Neural progenitor cell (in vitro differentiated cells): ENCODE measurements around the gene RPS26. TPM values are rescaled to one million over a fixed set of nuclear protein-coding genes. Genes with fewer than 3 reads are reported as not detected.
A peak's percentile ranks its signal among the peaks of the same experiment; 100 is the strongest.
"Not testable (repeated sequence)": the region's sequence is repeated elsewhere in the genome, so short reads cannot be mapped to it uniquely, and the experiment has no call there.

ENCODE experiments used
- DNase-seq: peaks from one replicate; pipeline ENCODE4 v3.0.0-alpha.2; 2016; ENCODE audit warnings: low spot score
- H2AFZ ChIP-seq: fragments of 200-600 bp; sonication (generic); replicated peaks from 2 replicates; pipeline ENCODE4 v1.6.1; 2016; ENCODE audit warnings: antibody characterized with exemption
- H3F3A ChIP-seq: fragments of 200-600 bp; sonication (generic); 2 replicates; pipeline ENCODE4 v1.6.1; 2016; ENCODE audit warnings: antibody characterized with exemption, low read depth
- H3K27ac ChIP-seq: fragments of 200-600 bp; sonication (generic); 2 replicates; pipeline ENCODE4 v1.5.1; 2016; ENCODE audit warnings: mild to moderate bottlenecking
- H3K27me3 ChIP-seq: fragments of 200-600 bp; sonication (generic); 2 replicates; pipeline ENCODE4 v1.6.1; 2016; ENCODE audit warnings: mild to moderate bottlenecking, moderate library complexity
- H3K36me3 ChIP-seq: fragments of 200-600 bp; sonication (generic); 2 replicates; pipeline ENCODE4 v1.5.1; 2016
- H3K4me1 ChIP-seq: fragments of 200-600 bp; sonication (generic); 2 replicates; pipeline ENCODE4 v1.6.1; 2016; ENCODE audit warnings: mixed run types
- H3K4me2 ChIP-seq: fragments of 200-600 bp; sonication (generic); 2 replicates; pipeline ENCODE4 v1.6.1; 2016
- H3K4me3 ChIP-seq: fragments of 200-600 bp; sonication (generic); 2 replicates; pipeline ENCODE4 v1.5.1; 2016
- H3K79me2 ChIP-seq: fragments of 200-600 bp; sonication (generic); 2 replicates; pipeline ENCODE4 v1.6.1; 2016; ENCODE audit warnings: low read depth
- H3K9ac ChIP-seq: fragments of 200-600 bp; sonication (generic); 2 replicates; pipeline ENCODE4 v1.6.1; 2016
- H3K9me3 ChIP-seq: fragments of 200-600 bp; sonication (generic); 2 replicates; pipeline ENCODE4 v1.5.1; 2016; ENCODE audit warnings: low read depth
- H4K20me1 ChIP-seq: fragments of 200-600 bp; sonication (generic); 2 replicates; pipeline ENCODE4 v1.6.1; 2016; ENCODE audit warnings: low read depth
- H3K27ac Mint-ChIP-seq: 3 replicates; pipeline ENCODE4 v1.8.0; 2021; ENCODE audit warnings: mixed read lengths
- H3K27me3 Mint-ChIP-seq: 2 replicates; pipeline ENCODE4 v1.8.0; 2022; ENCODE audit warnings: low read depth, mild to moderate bottlenecking, inconsistent platforms, moderate library complexity, mixed read lengths; ENCODE audit not compliant: insufficient read depth
- H3K36me3 Mint-ChIP-seq: 3 replicates; pipeline ENCODE4 v1.8.0; 2021; ENCODE audit warnings: mixed read lengths
- H3K4me1 Mint-ChIP-seq: 3 replicates; pipeline ENCODE4 v1.8.0; 2021; ENCODE audit warnings: mixed read lengths
- H3K4me3 Mint-ChIP-seq: 3 replicates; pipeline ENCODE4 v1.8.0; 2021; ENCODE audit warnings: mild to moderate bottlenecking, moderate library complexity, mixed read lengths
- H3K9me3 Mint-ChIP-seq: 3 replicates; pipeline ENCODE4 v1.8.0; 2020; ENCODE audit warnings: mixed read lengths
- EZH2 ChIP-seq: fragments of 200-600 bp; sonication (generic); IDR thresholded peaks from 2 replicates; pipeline ENCODE4 v1.6.1; 2017; ENCODE audit warnings: antibody characterized with exemption, mild to moderate bottlenecking, moderate library complexity
- EZH2phosphoT487 ChIP-seq: fragments of 200-600 bp; sonication (generic); IDR thresholded peaks from 2 replicates; pipeline ENCODE4 v1.6.1; 2017; ENCODE audit warnings: antibody characterized with exemption
- total RNA-seq: library from RNA; depleted of rRNA; stranded (reverse); fragments of >200 nt; gene quantifications from 2 replicates; pipeline ENCODE4 v1.2.3, GENCODE V29; 2015; ENCODE audit warnings: low replicate concordance
- TF ChIP-seq, protein P1 (sequence below): fragments of 200-600 bp; sonication (generic); IDR thresholded peaks from 2 replicates; pipeline ENCODE4 v1.5.1; 2017; ENCODE audit warnings: antibody characterized with exemption, mild to moderate bottlenecking

Gene RPS26
- total RNA-seq, 1 donor from 2014 or later, result 721 TPM

DNA sequence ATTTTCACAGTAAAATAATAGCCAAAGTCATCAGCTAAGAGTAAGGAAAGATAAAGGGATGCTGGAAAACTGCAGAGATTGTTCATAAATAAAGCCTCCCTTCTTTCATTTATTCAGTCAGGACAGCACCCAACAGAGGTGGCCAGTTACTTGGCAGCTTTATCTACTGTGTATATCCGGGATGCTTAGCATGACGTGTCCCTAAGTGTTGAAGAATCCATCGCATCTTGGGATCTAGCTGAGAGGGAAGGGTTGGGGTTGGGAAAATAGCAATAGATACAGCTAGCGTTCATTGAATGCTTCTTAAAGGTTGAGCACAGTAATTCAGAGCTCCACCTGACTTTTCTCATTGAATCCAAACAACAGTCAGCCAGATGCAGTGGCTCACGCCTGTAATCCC lies 32.7 kb downstream of the RPS26 start:
- Mint-ChIP-seq H3K27me3 (peaks cover 19% of the 10 kb centered on the region), H3K9me3 (peaks cover 6% of the 10 kb centered on the region), H3K27ac (no peak overlapping the region), H3K4me1 (peaks cover 3% of the 10 kb centered on the region), H3K36me3 (no peaks in the 10 kb centered on the region), H3K4me3 (no peak overlapping the region)
- no peak for DNase-seq
- H3K27me3 ChIP-seq, result peaks cover under 1% of the 10 kb centered on the region
- no peak overlapping the region for H2AFZ ChIP-seq
- H4K20me1 ChIP-seq, result no peaks in the 10 kb centered on the region
- no peak overlapping the region for H3K4me2 ChIP-seq
- no peak overlapping the region for H3K4me3 ChIP-seq
- no peaks in the 10 kb centered on the region for H3K9me3 ChIP-seq
- H3K79me2 ChIP-seq, result no peaks in the 10 kb centered on the region
- no peak overlapping the region for H3K9ac ChIP-seq
- no peaks in the 10 kb centered on the region for H3K36me3 ChIP-seq
- peaks cover 14% of the 10 kb centered on the region for H3F3A ChIP-seq
- no peak overlapping the region for H3K27ac ChIP-seq
- no peak for TF ChIP-seq EZH2
- TF ChIP-seq, protein P1, sequence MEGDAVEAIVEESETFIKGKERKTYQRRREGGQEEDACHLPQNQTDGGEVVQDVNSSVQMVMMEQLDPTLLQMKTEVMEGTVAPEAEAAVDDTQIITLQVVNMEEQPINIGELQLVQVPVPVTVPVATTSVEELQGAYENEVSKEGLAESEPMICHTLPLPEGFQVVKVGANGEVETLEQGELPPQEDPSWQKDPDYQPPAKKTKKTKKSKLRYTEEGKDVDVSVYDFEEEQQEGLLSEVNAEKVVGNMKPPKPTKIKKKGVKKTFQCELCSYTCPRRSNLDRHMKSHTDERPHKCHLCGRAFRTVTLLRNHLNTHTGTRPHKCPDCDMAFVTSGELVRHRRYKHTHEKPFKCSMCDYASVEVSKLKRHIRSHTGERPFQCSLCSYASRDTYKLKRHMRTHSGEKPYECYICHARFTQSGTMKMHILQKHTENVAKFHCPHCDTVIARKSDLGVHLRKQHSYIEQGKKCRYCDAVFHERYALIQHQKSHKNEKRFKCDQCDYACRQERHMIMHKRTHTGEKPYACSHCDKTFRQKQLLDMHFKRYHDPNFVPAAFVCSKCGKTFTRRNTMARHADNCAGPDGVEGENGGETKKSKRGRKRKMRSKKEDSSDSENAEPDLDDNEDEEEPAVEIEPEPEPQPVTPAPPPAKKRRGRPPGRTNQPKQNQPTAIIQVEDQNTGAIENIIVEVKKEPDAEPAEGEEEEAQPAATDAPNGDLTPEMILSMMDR, result no peak
- TF ChIP-seq EZH2phosphoT487, result no peak
- H3K4me1 ChIP-seq, result no peaks in the 10 kb centered on the region

DNA sequence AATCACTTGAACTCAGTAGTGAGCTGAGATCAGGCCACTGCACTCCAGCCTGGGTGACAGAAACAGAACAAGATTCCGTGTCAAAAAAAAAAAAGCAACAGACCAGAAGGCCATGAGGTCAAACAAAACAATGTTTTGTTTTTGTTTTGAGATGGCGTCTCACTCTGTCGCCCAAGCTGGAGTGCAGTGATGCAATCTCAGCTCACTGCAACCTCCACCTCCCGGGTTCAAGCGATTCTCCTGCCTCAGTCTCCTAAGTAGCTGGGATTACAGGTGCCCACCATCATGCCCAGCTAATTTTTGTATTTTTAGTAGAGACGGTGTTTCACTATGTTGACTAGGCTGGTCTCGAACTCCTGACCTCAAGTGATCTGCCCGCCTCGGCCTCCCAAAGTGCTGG lies 36.2 kb downstream of the RPS26 start:
- DNase-seq, H2AFZ ChIP-seq, H3K9me3 Mint-ChIP-seq, H3K27ac ChIP-seq, H3K79me2 ChIP-seq, H3K9me3 ChIP-seq, H3K36me3 ChIP-seq, H4K20me1 ChIP-seq, H3K4me3 Mint-ChIP-seq, H3K4me2 ChIP-seq, H3K36me3 Mint-ChIP-seq, H3K27ac Mint-ChIP-seq, H3K4me1 Mint-ChIP-seq, H3K4me3 ChIP-seq, H3K9ac ChIP-seq: not testable (repeated sequence)
- peaks cover 24% of the 10 kb centered on the region for H3K27me3 Mint-ChIP-seq
- peaks cover 16% of the 10 kb centered on the region for H3K4me1 ChIP-seq
- H3F3A ChIP-seq, result peaks cover 27% of the 10 kb centered on the region
- H3K27me3 ChIP-seq, result peaks cover 25% of the 10 kb centered on the region

DNA sequence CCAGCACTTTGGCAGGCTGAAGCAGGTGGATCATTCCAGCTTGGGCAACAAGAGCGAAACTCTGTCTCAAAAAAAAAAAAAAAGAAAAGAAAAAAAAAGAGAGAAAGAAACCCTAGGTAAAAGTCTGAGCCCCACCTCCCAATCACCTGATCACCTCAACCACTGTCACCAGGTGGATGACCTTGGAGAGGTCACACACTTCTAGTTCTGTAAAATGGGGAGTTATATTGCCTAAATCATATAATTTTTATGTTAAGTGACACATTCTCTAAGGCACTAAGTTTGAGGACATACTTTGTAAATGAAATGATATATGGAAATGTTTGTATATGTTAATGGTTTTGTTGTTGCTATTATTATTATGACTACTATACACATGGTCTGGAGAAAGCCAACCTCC lies 36.7 kb downstream of the RPS26 start:
- H3K27ac Mint-ChIP-seq, result peak overlapping the region; percentile 66
- Histone ChIP-seq H3K79me2 (no peaks in the 10 kb centered on the region), H3K9ac (no peak overlapping the region), H4K20me1 (no peaks in the 10 kb centered on the region), H3K27ac (no peak overlapping the region), H3K36me3 (no peaks in the 10 kb centered on the region), H3K27me3 (peaks cover 25% of the 10 kb centered on the region), H2AFZ (no peak overlapping the region), H3F3A (peaks cover 27% of the 10 kb centered on the region), H3K9me3 (no peaks in the 10 kb centered on the region), H3K4me2 (peak overlapping the region; percentile 98), H3K4me1 (peaks cover 16% of the 10 kb centered on the region), H3K4me3 (no peak overlapping the region)
- peaks cover 8% of the 10 kb centered on the region for H3K4me1 Mint-ChIP-seq
- H3K9me3 Mint-ChIP-seq, result peaks cover 6% of the 10 kb centered on the region
- H3K27me3 Mint-ChIP-seq, result peaks cover 22% of the 10 kb centered on the region
- no peak for DNase-seq
- peak overlapping the region; percentile 83 for H3K4me3 Mint-ChIP-seq
- TF ChIP-seq EZH2phosphoT487 (no peak), EZH2 (no peak)
- TF ChIP-seq, protein P1, result no peak
- no peaks in the 10 kb centered on the region for H3K36me3 Mint-ChIP-seq

DNA sequence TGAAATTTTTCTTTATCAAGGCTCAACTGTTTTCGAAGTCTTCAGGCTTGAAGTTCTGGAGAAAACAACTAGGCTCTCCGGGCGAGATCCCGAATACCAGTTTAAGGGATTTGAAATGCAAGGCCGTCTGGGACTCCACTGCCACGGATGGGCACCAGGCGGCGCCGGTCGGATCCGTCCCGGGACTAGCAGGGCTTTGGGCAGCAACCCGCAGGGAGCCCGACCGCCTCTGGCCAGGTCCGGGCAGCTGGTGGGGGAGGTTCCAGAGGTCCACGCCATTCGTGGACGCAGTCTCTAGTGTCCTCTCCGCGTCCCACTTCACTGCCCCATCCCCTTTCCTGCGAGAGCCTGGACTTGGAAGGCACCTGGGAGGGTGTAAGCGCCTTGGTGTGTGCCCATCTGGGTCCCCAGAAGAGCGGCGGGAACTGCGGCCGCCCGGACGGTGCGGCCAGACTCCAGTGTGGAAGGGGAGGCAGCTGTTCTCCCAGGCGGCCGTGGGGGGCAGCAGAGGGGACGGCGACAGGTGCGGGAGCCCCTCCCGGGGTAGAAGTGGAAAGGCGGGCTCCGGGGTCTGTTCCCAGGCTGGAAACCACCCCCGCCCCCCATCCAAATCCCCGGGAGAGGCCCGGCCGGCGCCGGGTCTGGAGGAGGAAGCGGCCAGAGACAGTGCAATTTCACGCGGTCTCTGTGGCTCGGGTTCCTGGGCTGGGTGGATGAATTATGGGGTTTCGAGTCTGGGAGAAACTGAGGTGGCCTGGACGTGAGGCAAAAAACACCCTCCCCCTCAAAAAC lies 37.4 kb downstream of the RPS26 start:
- peak; percentile 92 for DNase-seq
- H3K4me3 Mint-ChIP-seq, result peak overlapping the region; percentile 89
- H3K27ac ChIP-seq, result no peak overlapping the region
- peaks cover 25% of the 10 kb centered on the region for H3K27me3 ChIP-seq
- no peaks in the 10 kb centered on the region for H3K36me3 ChIP-seq
- no peak for TF ChIP-seq EZH2
- TF ChIP-seq, protein P1, result peak; percentile 64
- no peak for TF ChIP-seq EZH2phosphoT487
- no peaks in the 10 kb centered on the region for H4K20me1 ChIP-seq
- peak overlapping the region; percentile 98 for H3K4me2 ChIP-seq
- peaks cover 8% of the 10 kb centered on the region for H3K4me1 Mint-ChIP-seq
- peaks cover 16% of the 10 kb centered on the region for H3K4me1 ChIP-seq
- peak overlapping the region; percentile 98 for H2AFZ ChIP-seq
- H3K4me3 ChIP-seq, result peak overlapping the region; percentile 75
- H3K9me3 Mint-ChIP-seq, result peaks cover 6% of the 10 kb centered on the region
- peak overlapping the region; percentile 66 for H3K27ac Mint-ChIP-seq
- H3K9ac ChIP-seq, result no peak overlapping the region
- peaks cover 23% of the 10 kb centered on the region for H3K27me3 Mint-ChIP-seq
- no peaks in the 10 kb centered on the region for H3K36me3 Mint-ChIP-seq
- peaks cover 27% of the 10 kb centered on the region for H3F3A ChIP-seq
- no peaks in the 10 kb centered on the region for H3K9me3 ChIP-seq
- H3K79me2 ChIP-seq, result no peaks in the 10 kb centered on the region
